ENCODE results near the gene TMEM89. TPM values are rescaled to one million over a fixed set of nuclear protein-coding genes. Genes with fewer than 3 reads are reported as not detected.

The TMEM89 gene
- total and polyA plus RNA-seq, 2 of the 4 experiments (the other 2 are of a cell fraction): 0.15 TPM; not detected in 1

Small RNA genes lying within 50 kb of the gene (microRNA-seq; reads per million reads assigned to microRNA genes)
- not detected for gene MIR4793 (ENCODE audit: unreplicated experiment)
- gene MIR711 (ENCODE audit: unreplicated experiment): not detected

Other genes with a start within 250 kb of the TMEM89 start
- not detected in 2 replicates for gene FBXW12, start 249.6 kb downstream of the TMEM89 start, total RNA-seq (2012; rRNA removed)
- not detected in 2 replicates for gene FBXW12, start 249.6 kb downstream of the TMEM89 start, polyA plus RNA-seq (2012; rRNA removed)
- gene PLXNB1, start 191.7 kb downstream of the TMEM89 start, total RNA-seq (2012; rRNA removed): 5.2 and 9.2 TPM in 2 replicates
- 25.3 and 27.0 TPM in 2 replicates for gene PLXNB1, start 191.7 kb downstream of the TMEM89 start, polyA plus RNA-seq (2012; rRNA removed)
- gene CCDC51, start 181.7 kb downstream of the TMEM89 start, total RNA-seq (2012; rRNA removed): 15.3 and 16.1 TPM in 2 replicates
- 11.0 TPM in 2 replicates for gene CCDC51, start 181.7 kb downstream of the TMEM89 start, polyA plus RNA-seq (2012; rRNA removed)
- gene TMA7, start 181.5 kb downstream of the TMEM89 start, total RNA-seq (2012; rRNA removed): 81.9 and 131 TPM in 2 replicates
- gene TMA7, start 181.5 kb downstream of the TMEM89 start, polyA plus RNA-seq (2012; rRNA removed): 220 and 240 TPM in 2 replicates
- 7.2 and 10.8 TPM in 2 replicates for gene ATRIP, start 175.0 kb downstream of the TMEM89 start, total RNA-seq (2012; rRNA removed)
- gene ATRIP, start 175.0 kb downstream of the TMEM89 start, polyA plus RNA-seq (2012; rRNA removed): 6.8 and 7.2 TPM in 2 replicates
- 82.3 and 88.6 TPM in 2 replicates for gene SHISA5, start 117.6 kb downstream of the TMEM89 start, total RNA-seq (2012; rRNA removed)
- 162 and 181 TPM in 2 replicates for gene SHISA5, start 117.6 kb downstream of the TMEM89 start, polyA plus RNA-seq (2012; rRNA removed)
- gene PFKFB4, start 65.0 kb downstream of the TMEM89 start, total RNA-seq (2012; rRNA removed): 16.1 and 17.0 TPM in 2 replicates
- gene PFKFB4, start 65.0 kb downstream of the TMEM89 start, polyA plus RNA-seq (2012; rRNA removed): 14.8 and 16.9 TPM in 2 replicates
- gene UCN2, start 58.0 kb downstream of the TMEM89 start, total RNA-seq (2012; rRNA removed): 0.54 and 0.56 TPM in 2 replicates
- 2.3 and 2.7 TPM in 2 replicates for gene UCN2, start 58.0 kb downstream of the TMEM89 start, polyA plus RNA-seq (2012; rRNA removed)
- 3.1 and 4.1 TPM in 2 replicates for gene COL7A1, start 26.4 kb downstream of the TMEM89 start, total RNA-seq (2012; rRNA removed)
- gene COL7A1, start 26.4 kb downstream of the TMEM89 start, polyA plus RNA-seq (2012; rRNA removed): 20.3 and 23.2 TPM in 2 replicates
- gene UQCRC1, start 12.1 kb downstream of the TMEM89 start, total RNA-seq (2012; rRNA removed): 952 and 1,365 TPM in 2 replicates
- 410 and 474 TPM in 2 replicates for gene UQCRC1, start 12.1 kb downstream of the TMEM89 start, polyA plus RNA-seq (2012; rRNA removed)
- 11.7 and 11.8 TPM in 2 replicates for gene SLC26A6, start 13.7 kb upstream of the TMEM89 start, total RNA-seq (2012; rRNA removed)
- 31.4 and 34.3 TPM in 2 replicates for gene SLC26A6, start 13.7 kb upstream of the TMEM89 start, polyA plus RNA-seq (2012; rRNA removed)
- gene CELSR3, start 41.1 kb upstream of the TMEM89 start, total RNA-seq (2012; rRNA removed): 0.18 and 0.28 TPM in 2 replicates
- gene CELSR3, start 41.1 kb upstream of the TMEM89 start, polyA plus RNA-seq (2012; rRNA removed): 0.59 and 0.63 TPM in 2 replicates
- gene NCKIPSD, start 64.1 kb upstream of the TMEM89 start, total RNA-seq (2012; rRNA removed): 21.0 and 21.9 TPM in 2 replicates
- gene NCKIPSD, start 64.1 kb upstream of the TMEM89 start, polyA plus RNA-seq (2012; rRNA removed): 38.3 and 42.3 TPM in 2 replicates
- gene IP6K2, start 95.5 kb upstream of the TMEM89 start, total RNA-seq (2012; rRNA removed): 73.7 and 76.9 TPM in 2 replicates
- 155 and 169 TPM in 2 replicates for gene IP6K2, start 95.5 kb upstream of the TMEM89 start, polyA plus RNA-seq (2012; rRNA removed)
- 48.2 and 53.0 TPM in 2 replicates for gene PRKAR2A, start 226.1 kb upstream of the TMEM89 start, total RNA-seq (2012; rRNA removed)
- 10.2 and 11.3 TPM in 2 replicates for gene PRKAR2A, start 226.1 kb upstream of the TMEM89 start, polyA plus RNA-seq (2012; rRNA removed)